H1 (cell line): ENCODE data around the gene BIRC7. TPM values are rescaled to one million over a fixed set of nuclear protein-coding genes. Genes with fewer than 3 reads are reported as not detected.
A peak's percentile ranks its signal among the peaks of the same experiment; 100 is the strongest.

ENCODE experiments used
- CTCF ChIA-PET: fragments of 300-600 bp; sonication (Branson Sonifier 250); formaldehyde crosslinking; loops from one replicate; lab custom pipeline; 2021; ENCODE audit not compliant: partially characterized antibody; lab: Charles Lee
- POLR2A ChIA-PET: fragments of 300-600 bp; sonication (Branson Sonifier 250); formaldehyde crosslinking; loops from one replicate; lab custom pipeline; 2021; ENCODE audit warnings: inconsistent platforms; ENCODE audit not compliant: partially characterized antibody; lab: Charles Lee
- DNase-seq, 2 experiments: peaks; one replicate each; pipeline versions ENCODE4 v3.0.0 to v3.0.0-alpha.2; 2010 to 2022; ENCODE audit warnings: low spot score in 2 of 2, low read depth in 1 of 2, mixed read lengths in 1 of 2
- FAIRE-seq: peaks from 2 replicates; lab custom pipeline; 2011; peaks lifted over from hg19 to GRCh38; lab: Jason Lieb, UNC
- H2AFZ ChIP-seq: 2 replicates; pipeline ENCODE4 v1.8.1; 2012; ENCODE audit warnings: low read length, inconsistent platforms
- H2AK5ac ChIP-seq: 2 replicates; pipeline ENCODE4 v1.6.1; 2013; ENCODE audit warnings: low read depth, low read length
- H2BK120ac ChIP-seq: replicated peaks from 2 replicates; pipeline ENCODE3; 2013; ENCODE audit warnings: low read depth, low read length, inconsistent platforms
- H2BK12ac ChIP-seq: 2 replicates; pipeline ENCODE4 v1.6.1; 2013; ENCODE audit warnings: low read depth, low read length
- H2BK15ac ChIP-seq: 2 replicates; pipeline ENCODE4 v1.6.1; 2013; ENCODE audit warnings: low read length
- H2BK20ac ChIP-seq: 2 replicates; pipeline ENCODE4 v1.6.1; 2013; ENCODE audit warnings: low read length
- H2BK5ac ChIP-seq: 2 replicates; pipeline ENCODE4 v1.6.1; 2013; ENCODE audit warnings: low read depth, low read length
- H3K14ac ChIP-seq: 2 replicates; pipeline ENCODE4 v1.6.1; 2013; ENCODE audit warnings: inconsistent platforms; ENCODE audit not compliant: insufficient read length
- H3K18ac ChIP-seq: 2 replicates; pipeline ENCODE4 v1.6.1; 2013; ENCODE audit warnings: low read length; ENCODE audit errors: extremely low read depth
- H3K23ac ChIP-seq: 2 replicates; pipeline ENCODE4 v1.6.1; 2013; ENCODE audit warnings: inconsistent platforms; ENCODE audit not compliant: insufficient read length
- H3K23me2 ChIP-seq: 2 replicates; pipeline ENCODE4 v1.6.1; 2013; ENCODE audit warnings: low read depth, low read length
- H3K27ac ChIP-seq: 2 replicates; pipeline ENCODE4 v1.6.1; 2011; ENCODE audit warnings: low read depth, low read length, inconsistent platforms
- H3K27me3 ChIP-seq, 4 experiments: replicated peaks in 1 of 4; 1 replicate in 1 of 4; 2 replicates in 3 of 4; pipeline versions ENCODE4 v1.6.1 to v1.8.1; 2011 to 2013; ENCODE audit warnings: low read length in 3 of 4, mild to moderate bottlenecking in 3 of 4, inconsistent platforms in 2 of 4, mixed read lengths in 2 of 4, moderate library complexity in 1 of 4; ENCODE audit not compliant: control insufficient read depth in 3 of 4, insufficient read depth in 3 of 4; ENCODE audit errors: extremely low read depth in 1 of 4
- H3K36me3 ChIP-seq, 4 experiments: 2 replicates each; pipeline versions ENCODE4 v1.6.1 to v1.8.1; 2011 to 2013; ENCODE audit warnings: mild to moderate bottlenecking in 4 of 4, low read length in 3 of 4, moderate library complexity in 2 of 4, control low read depth in 1 of 4, inconsistent platforms in 1 of 4; ENCODE audit not compliant: insufficient read depth in 4 of 4, control insufficient read depth in 2 of 4
- H3K4ac ChIP-seq: replicated peaks from 2 replicates; pipeline ENCODE3; 2013; ENCODE audit warnings: low read length, low read depth, mixed read lengths, inconsistent platforms; ENCODE audit not compliant: insufficient read length
- H3K4me1 ChIP-seq, 4 experiments: replicated peaks in 1 of 4; 1 replicate in 1 of 4; 2 replicates in 3 of 4; pipeline versions ENCODE4 v1.6.1 to v1.8.1; 2011 to 2013; ENCODE audit warnings: low read length in 3 of 4, inconsistent platforms in 2 of 4, mixed read lengths in 1 of 4; ENCODE audit not compliant: insufficient read depth in 4 of 4, control insufficient read depth in 3 of 4
- H3K4me2 ChIP-seq, 2 experiments: 2 replicates each; pipeline versions ENCODE4 v1.6.1 to v1.8.1; 2011 to 2013; ENCODE audit warnings: low read depth in 2 of 2, low read length in 2 of 2, control low read depth in 1 of 2, inconsistent platforms in 1 of 2, mild to moderate bottlenecking in 1 of 2; ENCODE audit not compliant: insufficient read depth in 1 of 2
- H3K4me3 ChIP-seq, 4 experiments: fragments of 200-600, 300-600 bp in 1 of 4; sonication (generic), shearing (Covaris generic), sonication (Bioruptor Twin) in 1 of 4; 2 replicates each; pipeline versions ENCODE4 v1.5.1 to v1.8.1; 2011 to 2016; ENCODE audit warnings: low read length in 4 of 4, low read depth in 3 of 4, control low read depth in 2 of 4, inconsistent platforms in 2 of 4, mild to moderate bottlenecking in 2 of 4, mixed read lengths in 1 of 4, moderate library complexity in 1 of 4; ENCODE audit not compliant: insufficient read depth in 2 of 4; ENCODE audit errors: extremely low read depth in 1 of 4
- H3K56ac ChIP-seq: replicated peaks from 2 replicates; pipeline ENCODE3; 2013; ENCODE audit warnings: low read depth, mild to moderate bottlenecking, mixed read lengths, low read length, inconsistent platforms; ENCODE audit not compliant: insufficient read length
- H3K79me1 ChIP-seq: 2 replicates; pipeline ENCODE4 v1.6.1; 2013; ENCODE audit warnings: low read depth, low read length, control low read depth
- H3K79me2 ChIP-seq, 2 experiments: 2 replicates each; pipeline versions ENCODE4 v1.6.1 to v1.8.1; 2012 to 2013; ENCODE audit warnings: low read length in 2 of 2, mild to moderate bottlenecking in 2 of 2, inconsistent platforms in 1 of 2; ENCODE audit not compliant: insufficient read depth in 2 of 2, control insufficient read depth in 1 of 2
- H3K9ac ChIP-seq, 4 experiments: replicated peaks in 1 of 4; 1 replicate in 1 of 4; 2 replicates in 3 of 4; pipeline versions ENCODE4 v1.6.1 to v1.8.1; 2011 to 2013; ENCODE audit warnings: low read depth in 3 of 4, low read length in 3 of 4, control low read depth in 2 of 4, mild to moderate bottlenecking in 2 of 4, moderate library complexity in 2 of 4, inconsistent platforms in 1 of 4; ENCODE audit errors: extremely low read depth in 1 of 4
- H3K9me3 ChIP-seq, 2 experiments: 2 replicates each; pipeline versions ENCODE4 v1.6.1 to v1.8.1; 2012 to 2013; ENCODE audit warnings: mild to moderate bottlenecking in 2 of 2, moderate library complexity in 2 of 2, control low read depth in 1 of 2, inconsistent platforms in 1 of 2, low read depth in 1 of 2, low read length in 1 of 2, mixed read lengths in 1 of 2; ENCODE audit not compliant: insufficient read depth in 2 of 2
- H4K20me1 ChIP-seq, 2 experiments: replicated peaks in 1 of 2; 2 replicates each; pipeline versions ENCODE3 to v1.8.1; 2011 to 2013; ENCODE audit warnings: inconsistent platforms in 2 of 2, low read length in 2 of 2, mild to moderate bottlenecking in 1 of 2; ENCODE audit not compliant: insufficient read depth in 2 of 2, control insufficient read depth in 1 of 2
- H4K5ac ChIP-seq: 2 replicates; pipeline ENCODE4 v1.6.1; 2013; ENCODE audit warnings: low read length, low read depth, mixed read lengths, inconsistent platforms; ENCODE audit not compliant: insufficient read length
- H4K8ac ChIP-seq: 2 replicates; pipeline ENCODE4 v1.8.0; 2013; ENCODE audit warnings: mild to moderate bottlenecking, moderate library complexity, low read length, inconsistent platforms; ENCODE audit not compliant: insufficient read depth; ENCODE audit errors: extremely low read depth
- H4K91ac ChIP-seq: replicated peaks from 2 replicates; pipeline ENCODE3; 2013; ENCODE audit warnings: low read length, mixed read lengths, inconsistent platforms; ENCODE audit not compliant: insufficient read length
- CBX5 ChIP-seq: fragments of 300-800, 300-1000 bp; sonication (generic); IDR thresholded peaks from 2 replicates; pipeline ENCODE4 v1.7.1; 2016; ENCODE audit warnings: antibody characterized with exemption, low read length, low read depth
- CHD2 ChIP-seq: IDR thresholded peaks from 2 replicates; pipeline ENCODE4 v1.6.1; 2012; ENCODE audit warnings: low read length, improper control_type of control experiment
- CTBP2 ChIP-seq: IDR thresholded peaks from 2 replicates; pipeline ENCODE4 v1.7.0; 2011; ENCODE audit warnings: borderline replicate concordance, mild to moderate bottlenecking, moderate library complexity, mixed read lengths, low read length; ENCODE audit not compliant: insufficient read depth, insufficient read length
- TBP ChIP-seq: IDR thresholded peaks from 2 replicates; pipeline ENCODE4 v1.6.1; 2011; ENCODE audit warnings: low read depth, low read length, improper control_type of control experiment
- TEAD4 ChIP-seq: IDR thresholded peaks from 2 replicates; pipeline ENCODE4 v1.6.1; 2012; ENCODE audit warnings: low read depth, low read length, inconsistent platforms, mixed read lengths
- WGBS, 2 experiments: shearing (Covaris generic) in 1 of 2; methylation state at CpG; one replicate each; pipeline versions ENCODE4 v1.1.6 to v1.1.7; 2013 to 2015; ENCODE audit warnings: low lambda C conversion rate in 2 of 2, mixed read lengths in 2 of 2, inconsistent platforms in 1 of 2, low coverage in 1 of 2, missing lambda C conversion rate in 1 of 2; ENCODE audit not compliant: insufficient replicate concordance in 2 of 2, insufficient coverage in 1 of 2, insufficient read length in 1 of 2; ENCODE audit errors: extremely low coverage in 1 of 2, missing lambda C conversion rate in 1 of 2; 5-methylcytosine and 5-hydroxymethylcytosine counted together
- polyA plus RNA-seq, 7 experiments: library from polyadenylated mRNA; depleted of rRNA in 3 of 7; stranded (reverse) in 5 of 7; unstranded in 2 of 7; fragments of >200 nt in 5 of 7; fragments of 200-250 nt in 2 of 7; gene quantifications; 1 replicate in 5 of 7; 2 replicates in 1 of 7; 4 replicates in 1 of 7; pipeline versions ENCODE4 v1.2.1 to v1.2.3, GENCODE V29; 2011 to 2013; ENCODE audit warnings: missing spikeins in 2 of 7, mixed read lengths in 2 of 7
- total RNA-seq: library from RNA; stranded (reverse); fragmentation: NEBNext Ultra II Directional; extraction: Animal tissue kit (Norgen Biotek cat#: 25700); gene quantifications from 2 replicates; pipeline ENCODE4 v1.2.1, GENCODE V29; 2021

The BIRC7 gene
- total and polyA plus RNA-seq, 2 of the 8 experiments (the other 6 are each of a cell fraction or from before 2014, with no cell fraction given) = 0.11 to 0.41 TPM

DNA sequence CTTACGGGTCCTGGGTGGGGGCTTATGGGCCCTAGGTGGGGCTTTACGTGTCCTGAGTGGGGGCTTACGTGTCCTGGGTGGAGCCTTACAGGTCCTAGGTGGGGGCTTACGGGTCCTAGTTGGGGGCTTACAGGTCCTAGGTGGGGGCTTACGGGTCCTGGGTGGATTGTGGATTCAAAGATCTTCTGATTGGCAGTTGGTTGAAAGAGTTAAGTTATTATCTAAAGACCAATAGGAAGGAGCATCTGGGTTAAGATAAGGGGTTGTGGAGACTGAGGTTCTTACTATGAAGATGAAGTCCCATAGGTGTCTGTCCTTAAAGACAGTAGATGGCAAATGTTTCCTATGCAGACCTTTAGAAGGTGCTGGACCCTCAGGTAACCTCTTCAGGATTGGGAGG is 8.4 kb upstream of the BIRC7 start:
- H3K18ac ChIP-seq = no peak overlapping the region
- POLR2A ChIA-PET = no interaction called here
- H3K4me3 ChIP-seq = no peak overlapping the region
- H3K9me3 ChIP-seq = no peaks in the 10 kb centered on the region
- no peak overlapping the region for H2AK5ac ChIP-seq
- no peak overlapping the region for H3K27ac ChIP-seq
- H3K4me1 ChIP-seq = peaks cover 13 to 30% (median 17%) of the 10 kb centered on the region in 4 experiments
- no peak overlapping the region for H2BK12ac ChIP-seq
- no peak overlapping the region for H3K4me2 ChIP-seq
- H2BK20ac ChIP-seq = no peak overlapping the region
- H3K79me2 ChIP-seq = no peaks in the 10 kb centered on the region
- H3K9ac ChIP-seq = no peak overlapping the region
- no peak overlapping the region for H3K23ac ChIP-seq
- 0 out of 2 replicates have a peak overlapping the region, but pooled peaks have one; percentile 46 for H2BK15ac ChIP-seq
- DNase-seq = no peak
- no peak overlapping the region for H4K91ac ChIP-seq
- H4K5ac ChIP-seq = no peak overlapping the region
- H3K14ac ChIP-seq = no peak overlapping the region
- no peak overlapping the region for H4K8ac ChIP-seq
- H2BK120ac ChIP-seq = no peak overlapping the region
- H3K4ac ChIP-seq = no peak overlapping the region
- no peak overlapping the region for H2AFZ ChIP-seq
- no peak for FAIRE-seq
- H4K20me1 ChIP-seq = no peaks in the 10 kb centered on the region
- H3K79me1 ChIP-seq = no peaks in the 10 kb centered on the region
- WGBS, 2 experiments = 92% methylated on average over 5 of the region's 5 CpGs; no CpG with 5 or more reads in 1 of the 2 experiments
- H3K36me3 ChIP-seq = no peaks in the 10 kb centered on the region
- CTCF ChIA-PET = interaction anchor here (1.0 to 5.3 kb wide), 5 partner anchors 10 to 56 kb away, joined by 3 to 82 read pairs (median 4); no protein-coding TSS in a partner anchor
- H2BK5ac ChIP-seq = peak overlapping the region; percentile 35; the same call in 1 of the 2 replicates
- no peak overlapping the region for H3K56ac ChIP-seq
- H3K23me2 ChIP-seq = no peaks in the 10 kb centered on the region
- H3K27me3 ChIP-seq = no peaks in the 10 kb centered on the region; a peak in 1 of 7 replicates
- no peak for TF ChIP-seq TEAD4
- TF ChIP-seq CTBP2 = no peak
- no peak for TF ChIP-seq TBP
- TF ChIP-seq CHD2 = no peak
- no peak for TF ChIP-seq CBX5
